Activated CD4-positive, alpha-beta T cell treated with anti-CD3 and anti-CD28 coated beads for 24 hours (primary cell): ENCODE results near the gene TBC1D3I.
"Not testable (repeated sequence)": the region's sequence is repeated elsewhere in the genome, so short reads cannot be mapped to it uniquely, and the experiment has no call there.

Experiments
- DNase-seq, 2 donors: peaks; one replicate each; pipeline ENCODE4 v3.0.0-alpha.2; 2020; ENCODE audit warnings: low read depth in 2 of 2

Gene TBC1D3I

DNA sequence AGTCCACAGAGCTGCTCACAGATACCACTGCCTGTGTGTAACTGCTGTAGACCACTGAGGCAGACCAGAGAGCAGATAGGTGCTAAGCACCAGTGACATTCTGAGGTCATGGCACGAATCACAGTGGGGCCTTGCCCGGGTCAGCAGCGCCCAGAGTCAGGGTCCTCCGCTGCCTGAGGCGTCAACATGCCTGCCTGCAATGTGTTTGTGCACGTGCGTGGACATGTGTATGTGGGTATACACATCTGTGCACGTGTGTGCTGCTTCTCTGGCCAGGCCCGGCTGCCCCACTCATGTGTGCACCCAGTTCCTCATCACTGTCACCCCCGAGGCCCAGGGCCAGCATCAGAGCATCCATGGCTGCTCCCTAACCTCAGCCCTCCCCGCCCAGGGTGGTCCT lies at the start of gene TBC1D3I:
Gene TBC1D3I, minus strand, starts transcription at position 101 of the 400 bp plus-strand sequence. CDS start 1,585 bp downstream, outside the sequence.
- not testable (repeated sequence) for DNase-seq

DNA sequence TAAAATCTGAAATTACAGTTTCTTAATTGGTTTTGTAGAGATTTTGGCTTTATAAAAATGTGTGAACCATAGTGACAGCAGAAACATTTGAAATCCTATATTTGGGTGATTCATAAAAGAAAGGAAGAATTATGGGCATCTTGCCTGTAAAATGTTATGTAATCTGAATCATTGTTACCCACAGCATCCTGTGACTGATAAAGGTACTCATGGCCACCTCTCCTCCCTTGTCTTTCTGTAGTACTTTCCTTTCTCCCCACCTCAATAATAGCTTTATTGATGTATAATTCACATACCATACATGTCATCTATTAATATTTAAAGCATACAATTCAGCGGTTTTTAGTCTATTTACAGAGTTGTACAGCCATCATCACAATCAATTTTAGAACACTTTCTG lies 30.8 kb upstream of the TBC1D3I start:
- not testable (repeated sequence) for DNase-seq

- not testable (repeated sequence) for DNase-seq
These were observed 25.7 kb upstream of the TBC1D3I start for GRCh38 chr17:36289965-36290612.

- not testable (repeated sequence) for DNase-seq
These were observed 19.8 kb upstream of the TBC1D3I start for GRCh38 chr17:36284219-36284618.

- not testable (repeated sequence) for DNase-seq
These were observed 18.9 kb upstream of the TBC1D3I start for GRCh38 chr17:36283256-36283655.

DNA sequence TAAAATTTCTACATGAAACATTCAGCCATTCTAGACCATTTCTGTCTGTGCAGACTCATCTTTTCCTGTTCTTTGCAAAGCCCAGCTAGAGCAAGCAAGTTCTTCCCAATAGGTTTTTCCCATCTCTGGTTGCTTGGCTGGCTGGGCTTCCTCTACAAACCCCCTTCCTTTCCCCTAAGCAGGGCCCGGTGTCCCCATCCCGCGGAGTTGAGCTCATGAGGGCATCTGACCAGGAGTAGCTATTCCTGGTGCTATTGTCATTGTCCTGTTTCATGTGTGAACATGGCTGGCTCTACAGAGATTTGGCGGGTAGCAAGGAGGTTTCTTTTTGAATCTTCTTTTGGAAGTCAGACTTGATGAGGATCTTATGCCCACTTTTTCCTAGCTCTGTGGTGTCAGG lies 22.3 kb downstream of the TBC1D3I start:
- not testable (repeated sequence) for DNase-seq

DNA sequence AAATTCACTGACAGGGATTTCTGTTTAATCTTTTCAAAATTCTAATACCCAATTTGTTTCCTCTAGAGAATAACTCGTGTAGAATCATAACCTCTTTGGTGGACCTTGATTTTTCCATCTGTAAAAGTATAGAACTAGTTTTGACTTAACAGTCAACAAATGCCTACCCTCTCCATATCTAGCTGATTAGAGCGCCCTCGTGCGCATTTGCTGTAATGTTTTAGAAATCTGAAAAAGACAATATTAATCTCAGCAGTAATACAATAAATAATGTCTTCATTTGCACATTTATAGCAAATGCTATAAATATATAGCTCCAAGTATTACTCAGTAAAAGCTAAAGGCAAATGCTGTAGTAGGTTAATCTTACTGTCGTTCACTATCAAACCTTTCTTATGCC lies 34.7 kb downstream of the TBC1D3I start:
- DNase-seq: not testable (repeated sequence)

GRCh38 chr17:36222967-36223366 lies 41.4 kb downstream of the TBC1D3I start:
- DNase-seq: not testable (repeated sequence)

- DNase-seq: not testable (repeated sequence)
These were observed 42.7 kb downstream of the TBC1D3I start for GRCh38 chr17:36221581-36222100.

DNA sequence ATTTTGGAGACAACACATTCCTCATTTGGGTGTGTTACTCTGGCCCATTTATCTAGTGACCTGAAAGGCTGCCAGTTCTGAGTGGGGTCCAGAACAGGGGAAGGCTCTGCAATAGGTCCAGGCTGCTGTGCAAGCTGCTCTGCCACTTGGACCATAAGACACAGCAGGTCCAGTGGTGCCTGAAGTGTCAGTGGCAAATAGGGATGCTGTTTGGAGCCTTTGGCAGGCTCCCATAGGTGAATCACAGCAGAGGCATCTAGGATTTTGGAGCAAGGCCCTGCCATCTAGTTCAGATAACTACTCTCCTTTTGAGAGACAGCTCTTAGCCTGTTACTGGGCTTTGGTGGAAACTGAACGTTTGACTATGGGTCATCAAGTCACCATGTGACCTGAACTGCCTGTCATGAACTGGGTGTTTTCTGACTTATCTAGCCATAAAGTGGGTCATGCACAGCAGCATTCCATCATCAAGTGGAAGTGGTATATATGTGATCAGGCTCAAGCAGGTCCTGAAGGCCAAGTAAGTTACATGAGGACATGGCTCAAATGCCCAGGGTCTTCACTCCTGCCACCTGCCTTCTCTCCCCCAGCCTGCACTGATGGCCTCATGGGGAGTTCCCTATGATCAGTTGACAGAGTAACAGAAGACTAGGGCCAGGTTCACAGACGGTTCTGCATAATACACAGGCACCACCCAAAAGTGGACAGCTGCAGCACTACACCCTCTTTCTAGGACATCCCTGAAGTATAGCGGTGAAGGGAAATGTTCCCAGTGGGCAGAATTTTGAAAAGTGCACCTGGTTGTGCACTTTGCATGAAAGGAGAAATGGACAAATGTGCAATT lies 43.4 kb downstream of the TBC1D3I start:
- not testable (repeated sequence) for DNase-seq

GRCh38 chr17:36219556-36219955 lies 44.8 kb downstream of the TBC1D3I start:
- not testable (repeated sequence) for DNase-seq

DNA sequence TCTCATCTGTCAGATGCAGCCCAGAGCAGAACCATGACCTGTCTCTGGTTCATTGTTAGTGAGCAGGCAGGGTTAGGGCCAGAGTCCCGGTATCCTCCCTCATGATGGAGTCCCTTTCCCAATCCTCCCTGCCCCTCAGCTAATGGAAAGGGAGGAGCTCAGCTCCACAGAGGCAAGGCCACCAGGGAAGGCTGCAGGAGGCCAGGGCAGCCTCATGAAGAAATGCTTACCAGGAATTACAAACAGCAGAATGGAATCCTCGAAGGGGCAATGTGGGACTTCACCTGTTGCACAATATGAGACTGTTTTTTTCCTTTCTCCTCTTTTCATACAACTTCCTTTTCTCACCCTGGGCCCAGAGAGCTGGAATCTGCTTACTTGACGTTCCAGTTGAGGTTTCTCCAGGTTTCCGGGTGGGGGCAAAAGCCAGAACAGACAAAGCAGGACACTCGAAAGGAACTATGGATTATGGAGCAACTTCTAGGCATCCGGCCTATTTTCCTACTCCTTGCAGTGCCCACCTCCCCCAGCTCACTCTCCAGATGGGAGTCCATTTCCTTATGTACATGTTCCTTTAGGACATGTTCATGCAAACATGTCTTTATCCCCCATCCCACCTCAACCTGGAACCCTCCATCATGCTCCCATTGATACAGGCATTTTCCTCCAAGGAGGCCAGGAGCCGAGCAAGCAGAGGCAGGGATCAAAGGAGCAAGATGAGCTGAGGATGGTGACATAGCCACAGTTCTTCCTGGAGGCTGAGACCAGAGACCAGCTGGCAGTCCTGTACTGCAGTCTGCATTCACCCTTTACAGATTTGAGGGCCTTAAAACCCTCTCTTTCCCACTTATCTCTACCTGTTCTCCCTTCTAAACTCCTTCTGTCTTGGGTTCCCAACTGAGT lies 48.7 kb downstream of the TBC1D3I start:
- DNase-seq: not testable (repeated sequence)

DNA sequence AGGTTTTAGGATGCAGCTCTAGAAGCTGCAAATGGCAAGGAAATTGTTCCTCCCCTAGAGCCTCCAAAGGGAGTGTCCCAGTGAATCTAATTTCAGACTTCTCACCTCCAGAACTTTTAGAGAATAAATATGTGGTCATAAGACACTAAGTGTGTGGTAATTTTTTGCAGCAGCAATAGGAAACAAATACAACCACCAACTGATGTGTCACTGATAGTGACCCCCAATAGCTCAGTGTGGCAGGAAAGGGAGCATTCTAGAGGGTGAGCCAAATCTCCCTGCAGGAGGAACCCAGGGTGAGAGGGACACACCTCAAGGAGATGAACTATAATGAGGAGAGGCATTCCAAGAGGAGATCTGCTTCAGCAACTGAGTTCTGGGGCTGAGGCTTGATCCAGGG lies 49.5 kb downstream of the TBC1D3I start:
- no peak for DNase-seq

GRCh38 chr17:36213695-36214094 lies 50.7 kb downstream of the TBC1D3I start:
- no peak for DNase-seq

DNA sequence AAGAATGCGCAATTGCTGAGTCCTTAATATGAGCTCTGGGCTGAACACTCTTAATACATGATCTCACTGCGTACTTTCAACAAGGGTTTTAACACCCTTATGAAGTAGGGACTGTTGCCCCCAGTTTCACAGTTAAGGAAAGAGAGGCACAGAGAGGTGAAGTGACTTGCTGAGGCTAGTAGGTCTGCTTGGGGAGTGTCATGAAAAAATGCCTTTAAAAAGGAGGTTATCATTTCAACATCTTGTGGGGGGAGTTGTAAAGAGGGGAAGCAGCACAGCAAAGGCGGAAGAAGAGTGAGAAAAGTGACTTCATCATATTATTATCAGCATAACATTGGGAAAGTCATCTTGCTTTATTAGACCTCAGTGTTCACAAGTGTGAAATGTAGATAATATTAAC lies 51.4 kb downstream of the TBC1D3I start:
- no peak for DNase-seq

- DNase-seq: no peak
These were observed 52.1 kb downstream of the TBC1D3I start for GRCh38 chr17:36212272-36212605.

- not testable (repeated sequence) for DNase-seq
These were observed 52.7 kb downstream of the TBC1D3I start for GRCh38 chr17:36211484-36212271.

- DNase-seq: not testable (repeated sequence)
These were observed 53.7 kb downstream of the TBC1D3I start, which contains the start of gene CCL4L2 for GRCh38 chr17:36210439-36211211. Gene CCL4L2, plus strand, starts transcription at chr17:36211063.

- DNase-seq: no peak
These were observed 54.8 kb downstream of the TBC1D3I start for GRCh38 chr17:36209575-36209974.

GRCh38 chr17:36207383-36207782 lies 57.0 kb downstream of the TBC1D3I start:
- not testable (repeated sequence) for DNase-seq
